GM13977 (cell line): Measurements from ENCODE around the gene NEAT1.

Experiments used
- DNase-seq: peaks from one replicate; pipeline ENCODE4 v3.0.0; 2012; ENCODE audit warnings: low spot score
- in situ Hi-C: fragments of 300-500 bp; cut with MboI; formaldehyde crosslinking; loops from one replicate; pipeline ENCODE4 v1.12.0; 2022; ENCODE audit warnings: low sequenced_read_pairs, low pct_unique_long_range_greater_than_20kb, mixed read lengths, inconsistent platforms; ENCODE audit not compliant: unreplicated experiment
- TF ChIP-seq, protein P1 (sequence below): IDR thresholded peaks from 2 replicates; pipeline ENCODE4 v1.5.1; 2012; ENCODE audit warnings: mild to moderate bottlenecking, control low read depth; ENCODE audit not compliant: insufficient read depth; ENCODE audit errors: extremely low read depth, missing control alignments

Gene NEAT1

DNA sequence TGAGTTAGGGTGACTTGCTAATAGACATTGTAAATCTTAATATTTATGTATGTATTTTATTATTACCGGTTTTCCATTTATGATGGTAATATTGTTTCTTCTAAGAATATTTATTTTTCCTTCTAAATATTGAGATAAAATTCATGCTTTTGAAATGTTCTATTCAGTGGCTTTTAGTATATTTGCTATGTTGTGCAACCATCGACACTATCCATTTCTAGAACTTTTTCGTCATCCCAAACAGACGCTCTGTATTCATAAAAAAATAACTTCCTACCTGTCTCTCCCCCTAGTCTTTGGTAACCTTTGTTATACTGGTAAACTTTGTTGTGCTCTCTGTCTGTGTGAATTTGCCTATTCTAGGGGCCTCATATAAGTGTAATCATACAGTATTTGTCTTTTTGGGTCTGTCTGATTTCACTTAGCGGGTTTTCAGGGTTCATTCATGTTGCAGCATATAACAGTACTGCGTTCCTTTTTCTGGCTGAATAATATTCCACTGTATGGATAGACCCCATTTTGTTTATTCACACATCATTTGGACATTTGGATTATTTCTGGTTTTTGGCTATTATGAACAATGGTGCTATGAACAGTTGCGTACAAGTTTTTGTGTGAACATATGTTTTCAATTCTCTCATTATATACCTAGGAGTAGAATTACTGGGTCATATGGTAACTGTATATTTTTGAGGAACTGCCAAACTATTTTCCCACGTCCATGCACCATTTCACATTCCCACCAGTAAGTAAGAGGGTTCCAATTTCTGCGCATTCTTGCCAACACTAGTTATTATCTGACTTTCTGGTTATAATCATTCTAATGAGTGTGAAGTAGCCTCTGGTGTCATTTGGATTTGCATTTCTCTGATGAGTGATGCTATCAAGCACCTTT, 15.9 kb downstream of the NEAT1 start:
- DNase-seq = no peak
- TF ChIP-seq, protein P1, sequence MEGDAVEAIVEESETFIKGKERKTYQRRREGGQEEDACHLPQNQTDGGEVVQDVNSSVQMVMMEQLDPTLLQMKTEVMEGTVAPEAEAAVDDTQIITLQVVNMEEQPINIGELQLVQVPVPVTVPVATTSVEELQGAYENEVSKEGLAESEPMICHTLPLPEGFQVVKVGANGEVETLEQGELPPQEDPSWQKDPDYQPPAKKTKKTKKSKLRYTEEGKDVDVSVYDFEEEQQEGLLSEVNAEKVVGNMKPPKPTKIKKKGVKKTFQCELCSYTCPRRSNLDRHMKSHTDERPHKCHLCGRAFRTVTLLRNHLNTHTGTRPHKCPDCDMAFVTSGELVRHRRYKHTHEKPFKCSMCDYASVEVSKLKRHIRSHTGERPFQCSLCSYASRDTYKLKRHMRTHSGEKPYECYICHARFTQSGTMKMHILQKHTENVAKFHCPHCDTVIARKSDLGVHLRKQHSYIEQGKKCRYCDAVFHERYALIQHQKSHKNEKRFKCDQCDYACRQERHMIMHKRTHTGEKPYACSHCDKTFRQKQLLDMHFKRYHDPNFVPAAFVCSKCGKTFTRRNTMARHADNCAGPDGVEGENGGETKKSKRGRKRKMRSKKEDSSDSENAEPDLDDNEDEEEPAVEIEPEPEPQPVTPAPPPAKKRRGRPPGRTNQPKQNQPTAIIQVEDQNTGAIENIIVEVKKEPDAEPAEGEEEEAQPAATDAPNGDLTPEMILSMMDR = no peak
- in situ Hi-C loops = no loop called here

DNA sequence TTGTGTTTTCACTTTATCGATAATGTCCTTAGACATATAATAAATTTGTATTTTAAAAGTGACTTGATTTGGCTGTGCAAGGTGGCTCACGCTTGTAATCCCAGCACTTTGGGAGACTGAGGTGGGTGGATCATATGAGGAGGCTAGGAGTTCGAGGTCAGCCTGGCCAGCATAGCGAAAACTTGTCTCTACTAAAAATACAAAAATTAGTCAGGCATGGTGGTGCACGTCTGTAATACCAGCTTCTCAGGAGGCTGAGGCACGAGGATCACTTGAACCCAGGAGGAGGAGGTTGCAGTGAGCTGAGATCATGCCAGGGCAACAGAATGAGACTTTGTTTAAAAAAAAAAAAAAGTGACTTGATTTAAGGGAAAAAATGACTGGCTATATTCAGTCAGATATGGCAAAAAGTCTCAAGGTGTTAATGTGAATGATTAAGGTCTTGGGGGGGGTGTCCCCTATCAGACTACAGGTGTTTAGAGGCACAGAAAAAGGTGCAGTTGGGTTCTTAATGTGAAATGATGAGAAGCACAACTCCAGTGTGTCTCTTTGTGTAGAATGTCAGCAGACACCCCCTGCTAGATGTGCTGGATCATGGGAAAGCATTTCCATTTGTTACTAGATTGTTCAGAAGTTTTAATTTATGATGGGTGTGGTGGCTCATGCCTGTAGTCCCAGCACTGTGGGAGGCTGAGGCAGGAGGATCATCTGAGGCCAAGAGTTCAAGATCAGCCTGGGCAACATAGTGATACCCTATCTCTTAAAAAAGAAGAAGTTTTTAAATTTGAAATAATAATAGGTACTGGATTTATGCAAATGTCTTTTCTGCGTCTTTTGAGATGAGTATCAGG, 17.0 kb downstream of the NEAT1 start:
- TF ChIP-seq, protein P1 = no peak
- in situ Hi-C loops = no loop called here
- DNase-seq = no peak

DNA sequence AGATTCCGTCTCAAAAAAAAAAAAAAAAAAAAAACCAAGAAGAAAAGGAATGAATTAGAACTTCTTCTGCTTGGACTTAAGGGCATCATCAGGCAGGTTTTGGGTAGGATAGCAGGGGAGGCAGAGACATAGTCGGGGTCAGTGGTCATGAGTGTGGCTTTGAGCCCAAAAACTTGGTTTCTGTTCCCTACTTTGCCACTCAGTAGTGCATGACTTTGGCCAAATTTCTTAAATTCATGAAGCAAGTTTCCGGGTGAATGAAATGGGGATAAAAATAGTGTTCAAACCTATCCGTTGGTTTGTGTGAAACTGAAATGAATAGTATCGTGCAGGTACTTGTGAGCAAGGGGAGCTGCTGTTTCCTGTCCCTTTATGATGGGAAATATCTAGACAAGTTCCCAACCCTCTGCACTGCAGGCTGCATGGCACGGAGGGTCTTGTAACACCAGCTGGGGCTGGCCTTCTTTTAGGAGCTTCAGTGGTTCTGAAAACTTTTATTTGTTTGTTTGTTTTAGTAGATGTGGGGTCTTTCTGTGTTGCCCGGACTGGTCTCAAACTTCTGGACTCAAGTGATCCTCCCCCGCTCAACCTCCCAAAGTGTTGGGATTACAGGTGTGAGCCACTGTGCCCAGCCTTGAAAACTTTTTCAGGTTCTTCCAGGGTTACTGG, 18.4 kb downstream of the NEAT1 start:
- no peak for DNase-seq
- TF ChIP-seq, protein P1 = no peak
- in situ Hi-C loops = no loop called here

DNA sequence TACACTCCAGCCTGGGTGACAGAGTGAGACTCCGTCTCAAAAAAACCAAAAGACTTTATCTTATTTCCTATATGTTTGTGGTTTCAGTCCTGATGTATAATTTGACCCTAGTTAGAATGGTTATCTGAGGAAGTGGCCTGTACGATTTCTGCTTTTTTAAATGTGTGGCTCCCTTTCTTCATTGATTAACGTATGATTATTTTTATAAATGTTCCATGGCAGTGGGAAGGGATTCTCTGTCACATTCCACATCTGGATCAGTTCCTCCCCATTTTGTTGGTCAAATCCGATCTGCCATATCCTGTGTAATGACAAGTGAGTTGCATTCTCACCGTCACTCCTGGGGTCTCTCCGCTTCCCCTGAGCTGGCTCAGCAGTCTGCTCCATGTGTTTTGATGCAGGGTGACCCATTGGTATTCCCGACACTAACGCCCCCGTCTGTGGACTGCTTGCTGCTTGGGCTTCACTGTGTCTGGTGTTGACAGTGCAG, 20.3 kb downstream of the NEAT1 start:
- in situ Hi-C loops = no loop called here
- DNase-seq = no peak
- TF ChIP-seq, protein P1 = no peak

DNA sequence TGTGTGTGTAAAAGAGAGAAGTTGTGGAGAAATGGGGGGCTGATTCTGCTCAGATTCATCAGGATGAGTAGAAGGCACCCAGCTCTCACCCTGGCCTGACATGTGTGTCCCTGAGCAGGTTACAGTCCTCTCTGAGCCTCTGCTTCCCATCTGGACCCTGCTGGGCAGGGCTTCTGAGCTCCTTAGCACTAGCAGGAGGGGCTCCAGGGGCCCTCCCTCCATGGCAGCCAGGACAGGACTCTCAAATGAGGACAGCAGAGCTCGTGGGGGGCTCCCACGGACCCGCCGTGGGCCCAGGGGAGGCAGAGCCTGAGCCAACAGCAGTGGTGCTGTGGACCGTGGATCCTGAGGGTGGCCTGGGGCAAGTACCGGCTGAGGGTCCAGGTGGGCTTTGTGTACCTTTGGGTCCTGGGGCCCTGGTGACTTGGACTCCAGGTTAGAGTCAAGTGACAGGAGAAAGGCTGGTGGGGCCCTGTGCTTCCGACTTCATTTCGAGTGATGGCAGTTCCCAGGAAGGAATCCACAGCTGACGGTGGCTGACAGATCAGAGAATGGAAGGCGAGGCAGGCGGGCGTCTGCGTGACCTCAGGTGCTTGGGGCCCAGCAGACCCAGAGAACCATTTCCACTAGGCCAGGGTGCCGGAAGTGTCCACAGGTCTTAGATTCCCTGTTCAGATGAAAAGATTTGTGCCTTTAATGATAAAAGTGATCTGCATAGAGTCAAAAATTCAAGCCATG, 21.9 kb downstream of the NEAT1 start:
- DNase-seq = no peak
- TF ChIP-seq, protein P1 = no peak
- in situ Hi-C loops = no loop called here
